Gastrocnemius medialis (tissue), 4 donors: ENCODE results near the gene FLNC. TPM values are rescaled to one million over a fixed set of nuclear protein-coding genes. Genes with fewer than 3 reads are reported as not detected.

Experiments used
- ATAC-seq, 2 donors: fragments of 150-250 bp; one replicate each; pipeline ENCODE4 v1.9.1; 2016
- DNase-seq, 2 donors: peaks; one replicate each; pipeline ENCODE4 v3.0.0-alpha.2; 2019
- H3K27ac ChIP-seq, 4 donors: fragments of 200-600 bp; sonication (generic); 1 replicate in 1 of 4; 2 replicates in 3 of 4; pipeline ENCODE4 v1.5.1; 2016 to 2018; ENCODE audit warnings: mild to moderate bottlenecking in 2 of 4, moderate library complexity in 1 of 4
- H3K27me3 ChIP-seq, 3 donors: fragments of 200-600 bp; sonication (generic) in 2 of 3; 1 replicate in 1 of 3; 2 replicates in 2 of 3; pipeline versions ENCODE4 v1.5.1 to v1.6.0; 2016 to 2019; ENCODE audit warnings: mild to moderate bottlenecking in 1 of 3, moderate library complexity in 1 of 3
- H3K36me3 ChIP-seq, 2 donors: fragments of 200-600 bp; sonication (generic) in 1 of 2; one replicate each; pipeline ENCODE4 v1.5.1; 2017 to 2018
- H3K4me1 ChIP-seq, 2 donors: fragments of 200-600 bp; sonication (generic) in 1 of 2; one replicate each; pipeline ENCODE4 v1.5.1; 2016 to 2017; ENCODE audit warnings: mild to moderate bottlenecking in 2 of 2
- H3K4me3 ChIP-seq, 4 donors: fragments of 200-600 bp; sonication (generic) in 3 of 4; 1 replicate in 1 of 4; 2 replicates in 3 of 4; pipeline ENCODE4 v1.5.1; 2016 to 2019; ENCODE audit warnings: mild to moderate bottlenecking in 2 of 4
- H3K9me3 ChIP-seq, 3 donors: fragments of 200-600 bp; sonication (generic) in 2 of 3; 1 replicate in 1 of 3; 2 replicates in 2 of 3; pipeline ENCODE4 v1.5.1; 2016 to 2019
- CTCF ChIP-seq, 5 experiments: fragments of 450-650 bp in 3 of 5; fragments of 200-600 bp in 2 of 5; sonication (generic) in 2 of 5; IDR thresholded peaks in 4 of 5; conservative IDR thresholded peaks in 1 of 5; 1 replicate in 4 of 5; 2 replicates in 1 of 5; pipeline ENCODE4 v1.5.1; 2016 to 2019; ENCODE audit warnings: antibody characterized with exemption in 5 of 5, mild to moderate bottlenecking in 3 of 5, moderate library complexity in 3 of 5
- POLR2A ChIP-seq, 2 donors: fragments of 450-650 bp; IDR thresholded peaks; one replicate each; pipeline ENCODE4 v1.6.1; 2017; ENCODE audit warnings: antibody characterized with exemption in 2 of 2, mild to moderate bottlenecking in 2 of 2, moderate library complexity in 2 of 2
- in situ Hi-C, 4 donors: fragments of 200-750 bp; cut with MboI; loops; one replicate each; pipeline versions ENCODE4 v1.15.0 to v1.8.0; 2017; ENCODE audit warnings: low sequenced_read_pairs in 4 of 4
- intact Hi-C: fragments of 100-400 bp; cut with DNase I; formaldehyde crosslinking; loops from one replicate; pipeline ENCODE4 v1.15.1; 2023; ENCODE audit warnings: low total_unique reads
- total RNA-seq, 4 donors: library from RNA; depleted of rRNA; stranded (reverse); fragments of >200 nt; gene quantifications; one replicate each; pipeline versions ENCODE4 v1.1.0 to v1.2.3, GENCODE V29; 2016

FLNC gene
- total RNA-seq, 4 donors from 2014 or later = 1,071 to 4,398 (median 2,381) TPM

- DNase-seq (no peak), ATAC-seq (no peak)
- Histone ChIP-seq H3K36me3 (no peaks in the 10 kb centered on the region), H3K4me3 (no peak overlapping the region), H3K9me3 (no peaks in the 10 kb centered on the region), H3K27me3 (peaks cover 10 to 15% (median 13%) of the 10 kb centered on the region in 3 donors), H3K4me1 (no peaks in the 10 kb centered on the region), H3K27ac (no peak overlapping the region)
- intact Hi-C loops (no loop called here), in situ Hi-C loops (loop anchor here (25.0 kb wide), 3 partner anchors 106 to 431 kb away; partner anchors contain the start of genes HILPDA (in 2 of the 4), CCDC136 (in 1 of the 4) and OPN1SW (in 1 of the 4))
- TF ChIP-seq CTCF (IDR thresholded peaks at IDR 0.05 in 4 of 5, conservative IDR thresholded peaks at IDR 0.05 in 1 of 5) (no peak), POLR2A (IDR thresholded peaks at IDR 0.05) (no peak)
Observed at GRCh38 chr7:128893251-128894100, 63.3 kb downstream of the FLNC start.

- no peak for DNase-seq
- no peak for TF ChIP-seq POLR2A (IDR thresholded peaks at IDR 0.05)
- no peak for TF ChIP-seq CTCF (IDR thresholded peaks at IDR 0.05 in 4 of 5, conservative IDR thresholded peaks at IDR 0.05 in 1 of 5)
- Histone ChIP-seq H3K27me3 (peaks cover 10 to 15% (median 13%) of the 10 kb centered on the region in 3 donors), H3K36me3 (no peaks in the 10 kb centered on the region), H3K27ac (no peak overlapping the region), H3K4me1 (no peaks in the 10 kb centered on the region), H3K4me3 (no peak overlapping the region), H3K9me3 (no peaks in the 10 kb centered on the region)
- no peak for ATAC-seq
- intact Hi-C loops (no loop called here), in situ Hi-C loops (loop anchor here (25.0 kb wide), 3 partner anchors 107 to 432 kb away; partner anchors contain the start of genes HILPDA (in 2 of the 4), CCDC136 (in 1 of the 4) and OPN1SW (in 1 of the 4))
Observed at GRCh38 chr7:128894101-128894440, 63.9 kb downstream of the FLNC start.

- TF ChIP-seq CTCF (IDR thresholded peaks at IDR 0.05 in 4 of 5, conservative IDR thresholded peaks at IDR 0.05 in 1 of 5) (no peak), POLR2A (IDR thresholded peaks at IDR 0.05) (no peak)
- intact Hi-C loops (no loop called here), in situ Hi-C loops (loop anchor here (25.0 kb wide), 3 partner anchors 108 to 433 kb away; partner anchors contain the start of genes HILPDA (in 2 of the 4), CCDC136 (in 1 of the 4) and OPN1SW (in 1 of the 4))
- Histone ChIP-seq H3K4me3 (no peak overlapping the region), H3K27me3 (peaks cover 6 to 11% (median 9%) of the 10 kb centered on the region in 3 donors), H3K36me3 (no peaks in the 10 kb centered on the region), H3K27ac (no peak overlapping the region), H3K9me3 (no peaks in the 10 kb centered on the region), H3K4me1 (no peaks in the 10 kb centered on the region)
- DNase-seq (no peak), ATAC-seq (no peak)
Observed at GRCh38 chr7:128895320-128895719, 65.1 kb downstream of the FLNC start.

GRCh38 chr7:128899392-128899791 lies 69.2 kb downstream of the FLNC start:
- Histone ChIP-seq H3K4me3 (no peak overlapping the region), H3K27ac (no peak overlapping the region), H3K9me3 (no peaks in the 10 kb centered on the region), H3K36me3 (no peaks in the 10 kb centered on the region), H3K4me1 (no peaks in the 10 kb centered on the region), H3K27me3 (no peaks in the 10 kb centered on the region)
- intact Hi-C loops = no loop called here
- no peak for DNase-seq
- TF ChIP-seq CTCF (IDR thresholded peaks at IDR 0.05 in 4 of 5, conservative IDR thresholded peaks at IDR 0.05 in 1 of 5) = no peak
- TF ChIP-seq POLR2A (IDR thresholded peaks at IDR 0.05) = no peak
- in situ Hi-C loops = loop anchor here (25.0 kb wide), 3 partner anchors 112 to 437 kb away; partner anchors contain the start of genes HILPDA (in 2 of the 4), CCDC136 (in 1 of the 4) and OPN1SW (in 1 of the 4)
- ATAC-seq = no peak
